ENCODE data around the gene CC2D2A. TPM values are rescaled to one million over a fixed set of nuclear protein-coding genes. Genes with fewer than 3 reads are reported as not detected.

Gene CC2D2A
- total and polyA plus RNA-seq, 2 of the 13 experiments (the other 11 are each of a cell fraction or from before 2014, with no cell fraction given), result 4.2 to 7.2 TPM

- TF ChIP-seq ZBTB46 (CRISPR knock-in tag; IDR thresholded peaks at IDR 0.05; ENCODE audit: borderline replicate concordance) (no peak), WIZ (CRISPR knock-in tag; IDR thresholded peaks at IDR 0.05) (peak; percentile 82), ZNF777 (CRISPR knock-in tag; IDR thresholded peaks at IDR 0.05) (no peak), ZBTB37 (CRISPR knock-in tag; IDR thresholded peaks at IDR 0.05) (no peak), FLYWCH1 (CRISPR knock-in tag; IDR thresholded peaks at IDR 0.05) (no peak), ZNF724P (CRISPR knock-in tag; IDR thresholded peaks at IDR 0.05; ENCODE audit: borderline replicate concordance) (no peak), CC2D1A (CRISPR knock-in tag; IDR thresholded peaks at IDR 0.05) (no peak), FOXA3 (CRISPR knock-in tag; IDR thresholded peaks at IDR 0.05) (no peak), CBX5 (CRISPR knock-in tag; IDR thresholded peaks at IDR 0.05; ENCODE audit: borderline replicate concordance) (no peak), ZNF569 (CRISPR knock-in tag; IDR thresholded peaks at IDR 0.05; ENCODE audit: borderline replicate concordance) (no peak), SOX5 (CRISPR knock-in tag; IDR thresholded peaks at IDR 0.05; ENCODE audit: borderline replicate concordance) (no peak; the same call in 1 of the 2 replicates)
- TF ChIP-seq, protein P1, sequence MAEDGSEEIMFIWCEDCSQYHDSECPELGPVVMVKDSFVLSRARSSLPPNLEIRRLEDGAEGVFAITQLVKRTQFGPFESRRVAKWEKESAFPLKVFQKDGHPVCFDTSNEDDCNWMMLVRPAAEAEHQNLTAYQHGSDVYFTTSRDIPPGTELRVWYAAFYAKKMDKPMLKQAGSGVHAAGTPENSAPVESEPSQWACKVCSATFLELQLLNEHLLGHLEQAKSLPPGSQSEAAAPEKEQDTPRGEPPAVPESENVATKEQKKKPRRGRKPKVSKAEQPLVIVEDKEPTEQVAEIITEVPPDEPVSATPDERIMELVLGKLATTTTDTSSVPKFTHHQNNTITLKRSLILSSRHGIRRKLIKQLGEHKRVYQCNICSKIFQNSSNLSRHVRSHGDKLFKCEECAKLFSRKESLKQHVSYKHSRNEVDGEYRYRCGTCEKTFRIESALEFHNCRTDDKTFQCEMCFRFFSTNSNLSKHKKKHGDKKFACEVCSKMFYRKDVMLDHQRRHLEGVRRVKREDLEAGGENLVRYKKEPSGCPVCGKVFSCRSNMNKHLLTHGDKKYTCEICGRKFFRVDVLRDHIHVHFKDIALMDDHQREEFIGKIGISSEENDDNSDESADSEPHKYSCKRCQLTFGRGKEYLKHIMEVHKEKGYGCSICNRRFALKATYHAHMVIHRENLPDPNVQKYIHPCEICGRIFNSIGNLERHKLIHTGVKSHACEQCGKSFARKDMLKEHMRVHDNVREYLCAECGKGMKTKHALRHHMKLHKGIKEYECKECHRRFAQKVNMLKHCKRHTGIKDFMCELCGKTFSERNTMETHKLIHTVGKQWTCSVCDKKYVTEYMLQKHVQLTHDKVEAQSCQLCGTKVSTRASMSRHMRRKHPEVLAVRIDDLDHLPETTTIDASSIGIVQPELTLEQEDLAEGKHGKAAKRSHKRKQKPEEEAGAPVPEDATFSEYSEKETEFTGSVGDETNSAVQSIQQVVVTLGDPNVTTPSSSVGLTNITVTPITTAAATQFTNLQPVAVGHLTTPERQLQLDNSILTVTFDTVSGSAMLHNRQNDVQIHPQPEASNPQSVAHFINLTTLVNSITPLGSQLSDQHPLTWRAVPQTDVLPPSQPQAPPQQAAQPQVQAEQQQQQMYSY (CRISPR knock-in tag; IDR thresholded peaks at IDR 0.05), result no peak
- TF ChIP-seq, protein P2, sequence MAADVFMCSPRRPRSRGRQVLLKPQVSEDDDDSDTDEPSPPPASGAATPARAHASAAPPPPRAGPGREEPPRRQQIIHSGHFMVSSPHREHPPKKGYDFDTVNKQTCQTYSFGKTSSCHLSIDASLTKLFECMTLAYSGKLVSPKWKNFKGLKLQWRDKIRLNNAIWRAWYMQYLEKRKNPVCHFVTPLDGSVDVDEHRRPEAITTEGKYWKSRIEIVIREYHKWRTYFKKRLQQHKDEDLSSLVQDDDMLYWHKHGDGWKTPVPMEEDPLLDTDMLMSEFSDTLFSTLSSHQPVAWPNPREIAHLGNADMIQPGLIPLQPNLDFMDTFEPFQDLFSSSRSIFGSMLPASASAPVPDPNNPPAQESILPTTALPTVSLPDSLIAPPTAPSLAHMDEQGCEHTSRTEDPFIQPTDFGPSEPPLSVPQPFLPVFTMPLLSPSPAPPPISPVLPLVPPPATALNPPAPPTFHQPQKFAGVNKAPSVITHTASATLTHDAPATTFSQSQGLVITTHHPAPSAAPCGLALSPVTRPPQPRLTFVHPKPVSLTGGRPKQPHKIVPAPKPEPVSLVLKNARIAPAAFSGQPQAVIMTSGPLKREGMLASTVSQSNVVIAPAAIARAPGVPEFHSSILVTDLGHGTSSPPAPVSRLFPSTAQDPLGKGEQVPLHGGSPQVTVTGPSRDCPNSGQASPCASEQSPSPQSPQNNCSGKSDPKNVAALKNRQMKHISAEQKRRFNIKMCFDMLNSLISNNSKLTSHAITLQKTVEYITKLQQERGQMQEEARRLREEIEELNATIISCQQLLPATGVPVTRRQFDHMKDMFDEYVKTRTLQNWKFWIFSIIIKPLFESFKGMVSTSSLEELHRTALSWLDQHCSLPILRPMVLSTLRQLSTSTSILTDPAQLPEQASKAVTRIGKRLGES (CRISPR knock-in tag; IDR thresholded peaks at IDR 0.05; ENCODE audit: borderline replicate concordance), result no peak
Observed at GRCh38 chr4:15479089-15479912, 9.6 kb downstream of the CC2D2A start (continued).
